ENCODE results near the gene SH2D4B.

DNA sequence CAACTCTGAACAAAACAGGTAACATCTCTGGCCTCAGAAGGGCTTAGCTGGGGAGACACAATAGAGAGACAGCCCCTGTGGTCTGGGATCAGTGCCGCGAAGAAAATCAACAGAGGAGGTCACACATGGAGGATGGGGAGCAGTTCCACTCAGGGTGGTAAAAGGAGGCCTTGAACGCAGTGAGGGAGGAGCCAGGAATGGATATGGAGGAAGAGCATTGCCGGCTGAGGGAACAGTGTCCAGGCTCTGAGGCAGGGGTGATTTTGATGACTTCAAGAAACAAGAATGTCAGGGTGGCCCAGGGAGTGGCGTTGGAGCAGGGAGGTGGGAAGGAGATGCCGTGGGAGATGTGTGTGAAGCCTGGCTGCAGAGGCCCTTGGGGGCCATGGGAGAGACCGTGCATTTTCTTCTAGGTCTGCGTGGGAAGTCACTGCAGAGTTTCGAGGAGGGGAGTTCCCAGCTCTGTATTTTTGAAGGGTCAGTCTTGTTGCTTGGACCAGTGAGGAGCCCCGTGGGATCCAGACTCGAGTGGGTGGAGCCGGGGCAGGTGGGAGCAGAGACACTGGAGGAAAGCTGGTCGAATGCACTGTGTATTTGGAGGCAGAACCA lies 35.7 kb upstream of the SH2D4B start:
- no peak for TF ChIP-seq POLR2A (IDR thresholded peaks at IDR 0.05)
- no peak for TF ChIP-seq EP300 (IDR thresholded peaks at IDR 0.05)
- no peak for TF ChIP-seq CTCF (IDR thresholded peaks at IDR 0.05)

Data from tibial nerve (tissue), 4 donors.